ENCODE data around the gene RIPOR3.
"Not testable (repeated sequence)": the region's sequence is repeated elsewhere in the genome, so short reads cannot be mapped to it uniquely, and the experiment has no call there.

RIPOR3 gene

GRCh38 chr20:50671626-50672025 is 19.7 kb downstream of the RIPOR3 start:
- Histone ChIP-seq H3K4me2 (ENCODE audit: low read length) (no peak overlapping the region), H3K4me1 (ENCODE audit: low read length) (peaks cover 12% of the 10 kb centered on the region), H3K9ac (ENCODE audit: low read length) (no peak overlapping the region), H3K27ac (ENCODE audit: low read length) (no peak overlapping the region), H3K36me3 (replicated peaks; ENCODE audit: low read depth, low read length) (no peaks in the 10 kb centered on the region), H3K4me3 (ENCODE audit: low read length) (no peak overlapping the region), H4K20me1 (ENCODE audit: insufficient read depth, low read length) (no peaks in the 10 kb centered on the region), H3K79me2 (ENCODE audit: low read length) (no peaks in the 10 kb centered on the region), H2AFZ (ENCODE audit: low read depth, low read length) (no peak overlapping the region), H3K27me3 (ENCODE audit: low read depth, low read length) (peaks cover 10% of the 10 kb centered on the region; the same call in 1 of the 2 replicates), H3K9me3 (ENCODE audit: insufficient read depth, low read length) (no peaks in the 10 kb centered on the region)
- no peak for TF ChIP-seq CTCF (IDR thresholded peaks at IDR 0.05; ENCODE audit: low read depth, low read length)
- TF ChIP-seq EZH2phosphoT487 (IDR thresholded peaks at IDR 0.05; ENCODE audit: low read depth): no peak

- H4K20me1 ChIP-seq (ENCODE audit: insufficient read depth, low read length); H2AFZ ChIP-seq (ENCODE audit: low read depth, low read length); H3K27ac ChIP-seq (ENCODE audit: low read length); H3K4me2 ChIP-seq (ENCODE audit: low read length); H3K79me2 ChIP-seq (ENCODE audit: low read length); H3K36me3 ChIP-seq (replicated peaks; ENCODE audit: low read depth, low read length); H3K4me3 ChIP-seq (ENCODE audit: low read length); H3K9me3 ChIP-seq (ENCODE audit: insufficient read depth, low read length); H3K9ac ChIP-seq (ENCODE audit: low read length); H3K27me3 ChIP-seq (ENCODE audit: low read depth, low read length): not testable (repeated sequence)
- peaks cover 12% of the 10 kb centered on the region for H3K4me1 ChIP-seq (ENCODE audit: low read length)
Measured at GRCh38 chr20:50671010-50671409, 20.3 kb downstream of the RIPOR3 start.

DNA sequence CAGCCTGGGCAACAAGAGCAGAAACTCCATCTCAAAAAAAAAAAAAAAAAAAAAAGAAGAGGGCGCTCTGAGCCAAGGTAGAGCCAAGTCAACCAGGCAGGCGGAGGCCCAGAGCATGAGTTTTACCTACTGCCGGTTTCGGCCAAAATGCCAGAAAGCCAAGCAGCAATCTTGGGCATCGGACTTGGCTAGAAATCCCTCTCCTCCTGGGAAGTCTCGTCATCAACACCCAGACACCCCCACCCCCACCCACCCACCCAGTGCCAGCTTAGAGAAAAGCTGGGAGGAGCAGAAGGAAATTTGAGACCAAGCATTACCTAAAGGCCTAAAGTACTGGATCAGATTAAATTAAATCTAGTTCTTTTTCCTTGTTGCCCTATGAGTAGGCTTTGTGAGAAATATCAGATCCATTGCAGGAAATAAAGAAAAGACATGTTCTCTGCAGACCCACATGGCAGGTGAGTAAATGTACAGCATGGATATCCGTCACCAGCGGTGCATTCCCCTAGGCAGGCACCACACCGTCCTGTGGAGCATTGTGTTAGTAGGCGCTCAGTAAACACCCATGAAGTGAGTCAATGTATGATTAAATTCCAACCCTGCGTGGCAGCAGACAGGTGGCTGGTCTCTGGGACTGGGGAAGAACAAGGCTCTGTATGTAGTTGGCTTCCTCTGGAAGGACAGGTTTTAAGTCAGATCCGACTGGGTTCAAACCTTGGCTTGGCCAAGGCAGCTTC is 21.0 kb downstream of the RIPOR3 start:
- H3K4me2 ChIP-seq (ENCODE audit: low read length): no peak overlapping the region
- H2AFZ ChIP-seq (ENCODE audit: low read depth, low read length): no peak overlapping the region
- no peaks in the 10 kb centered on the region for H3K79me2 ChIP-seq (ENCODE audit: low read length)
- TF ChIP-seq CTCF (IDR thresholded peaks at IDR 0.05; ENCODE audit: low read depth, low read length) (no peak), EZH2phosphoT487 (IDR thresholded peaks at IDR 0.05; ENCODE audit: low read depth) (no peak)
- no peak overlapping the region for H3K27ac ChIP-seq (ENCODE audit: low read length)
- no peaks in the 10 kb centered on the region for H3K36me3 ChIP-seq (replicated peaks; ENCODE audit: low read depth, low read length)
- H3K27me3 ChIP-seq (ENCODE audit: low read depth, low read length): peaks cover 7% of the 10 kb centered on the region; the same call in 1 of the 2 replicates
- no peak overlapping the region for H3K4me3 ChIP-seq (ENCODE audit: low read length)
- H3K9me3 ChIP-seq (ENCODE audit: insufficient read depth, low read length): no peaks in the 10 kb centered on the region
- H4K20me1 ChIP-seq (ENCODE audit: insufficient read depth, low read length): no peaks in the 10 kb centered on the region
- peaks cover 12% of the 10 kb centered on the region for H3K4me1 ChIP-seq (ENCODE audit: low read length)
- H3K9ac ChIP-seq (ENCODE audit: low read length): no peak overlapping the region

DNA sequence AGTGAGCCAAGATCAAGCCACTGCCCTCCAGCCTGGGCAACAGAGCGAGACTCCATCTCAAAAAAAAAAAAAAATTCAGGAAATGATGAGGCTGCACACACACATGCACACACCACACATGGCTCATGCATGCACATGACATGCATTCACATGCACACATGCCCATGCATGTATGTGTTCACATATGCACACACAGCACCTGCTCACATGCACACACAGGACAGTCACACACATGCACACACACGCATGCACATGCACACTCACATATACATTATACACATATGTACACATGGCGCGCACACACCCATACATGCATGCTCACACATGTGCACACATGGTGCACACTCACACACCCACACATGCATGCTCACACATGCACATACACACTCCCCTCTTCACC is 22.5 kb downstream of the RIPOR3 start:
- peaks cover 11% of the 10 kb centered on the region; the same call in 1 of the 2 replicates for H3K27me3 ChIP-seq (ENCODE audit: low read depth, low read length)
- H3K4me1 ChIP-seq (ENCODE audit: low read length): peaks cover 12% of the 10 kb centered on the region
- no peak overlapping the region for H3K9ac ChIP-seq (ENCODE audit: low read length)
- H3K36me3 ChIP-seq (replicated peaks; ENCODE audit: low read depth, low read length): no peaks in the 10 kb centered on the region
- no peaks in the 10 kb centered on the region for H3K9me3 ChIP-seq (ENCODE audit: insufficient read depth, low read length)
- H3K4me2 ChIP-seq (ENCODE audit: low read length): no peak overlapping the region
- H3K27ac ChIP-seq (ENCODE audit: low read length): no peak overlapping the region
- no peak overlapping the region for H2AFZ ChIP-seq (ENCODE audit: low read depth, low read length)
- no peaks in the 10 kb centered on the region for H4K20me1 ChIP-seq (ENCODE audit: insufficient read depth, low read length)
- H3K79me2 ChIP-seq (ENCODE audit: low read length): no peaks in the 10 kb centered on the region
- no peak overlapping the region for H3K4me3 ChIP-seq (ENCODE audit: low read length)
- no peak for TF ChIP-seq EZH2phosphoT487 (IDR thresholded peaks at IDR 0.05; ENCODE audit: low read depth)

- no peak overlapping the region for H3K4me2 ChIP-seq (ENCODE audit: low read length)
- H3K9me3 ChIP-seq (ENCODE audit: insufficient read depth, low read length): no peaks in the 10 kb centered on the region
- H3K36me3 ChIP-seq (replicated peaks; ENCODE audit: low read depth, low read length): no peaks in the 10 kb centered on the region
- peaks cover 11% of the 10 kb centered on the region; the same call in 1 of the 2 replicates for H3K27me3 ChIP-seq (ENCODE audit: low read depth, low read length)
- H3K4me3 ChIP-seq (ENCODE audit: low read length): no peak overlapping the region
- H3K4me1 ChIP-seq (ENCODE audit: low read length): peaks cover 12% of the 10 kb centered on the region
- no peaks in the 10 kb centered on the region for H4K20me1 ChIP-seq (ENCODE audit: insufficient read depth, low read length)
- H2AFZ ChIP-seq (ENCODE audit: low read depth, low read length): no peak overlapping the region
- TF ChIP-seq CTCF (IDR thresholded peaks at IDR 0.05; ENCODE audit: low read depth, low read length) (no peak), EZH2phosphoT487 (IDR thresholded peaks at IDR 0.05; ENCODE audit: low read depth) (no peak)
- H3K27ac ChIP-seq (ENCODE audit: low read length): no peak overlapping the region
- H3K79me2 ChIP-seq (ENCODE audit: low read length): no peaks in the 10 kb centered on the region
- H3K9ac ChIP-seq (ENCODE audit: low read length): no peak overlapping the region
Measured at GRCh38 chr20:50668326-50668725, 23.0 kb downstream of the RIPOR3 start.

Data from OCI-LY3 (cell line).